Measurements from ENCODE around the gene KDM4B.

KDM4B gene

GRCh38 chr19:5109560-5109959 lies 140.6 kb downstream of the KDM4B start:
- no peak for DNase-seq

- no peak for DNase-seq
Observed at GRCh38 chr19:5110546-5110945, 141.6 kb downstream of the KDM4B start.

GRCh38 chr19:5111051-5111450 lies 142.1 kb downstream of the KDM4B start:
- DNase-seq: no peak

- DNase-seq: no peak
Observed at GRCh38 chr19:5112175-5112574, 143.3 kb downstream of the KDM4B start.

- peak; percentile 82 for DNase-seq
Observed at GRCh38 chr19:5112681-5113575, 144.0 kb downstream of the KDM4B start.

GRCh38 chr19:5113633-5114586 lies 145.0 kb downstream of the KDM4B start:
- no peak for DNase-seq

- no peak for DNase-seq
Observed at GRCh38 chr19:5114727-5115126, 145.8 kb downstream of the KDM4B start.

- DNase-seq: no peak
Observed at GRCh38 chr19:5115351-5115750, 146.4 kb downstream of the KDM4B start.

- no peak for DNase-seq
Observed at GRCh38 chr19:5115771-5116202, 146.9 kb downstream of the KDM4B start.

GRCh38 chr19:5116292-5116691 lies 147.4 kb downstream of the KDM4B start:
- no peak for DNase-seq

GRCh38 chr19:5117421-5117820 lies 148.5 kb downstream of the KDM4B start:
- no peak for DNase-seq

GRCh38 chr19:5118026-5118425 lies 149.1 kb downstream of the KDM4B start:
- no peak for DNase-seq

- DNase-seq: no peak
Observed at GRCh38 chr19:5119297-5119998, 150.5 kb downstream of the KDM4B start.

GRCh38 chr19:5120321-5120720 lies 151.4 kb downstream of the KDM4B start:
- no peak for DNase-seq

GRCh38 chr19:5120833-5121232 lies 151.9 kb downstream of the KDM4B start:
- no peak for DNase-seq

GRCh38 chr19:5121266-5122120 lies 152.6 kb downstream of the KDM4B start:
- DNase-seq: no peak

- DNase-seq: no peak
Observed at GRCh38 chr19:5122121-5122400, 153.1 kb downstream of the KDM4B start.

- DNase-seq: no peak
Observed at GRCh38 chr19:5122671-5123409, 153.9 kb downstream of the KDM4B start.

- no peak for DNase-seq
Observed at GRCh38 chr19:5123646-5124045, 154.7 kb downstream of the KDM4B start.

GRCh38 chr19:5124111-5124855 lies 155.4 kb downstream of the KDM4B start:
- no peak for DNase-seq

Data from fibroblast of skin of scalp (primary cell).